Measurements from ENCODE around the gene HK1.

The HK1 gene

DNA sequence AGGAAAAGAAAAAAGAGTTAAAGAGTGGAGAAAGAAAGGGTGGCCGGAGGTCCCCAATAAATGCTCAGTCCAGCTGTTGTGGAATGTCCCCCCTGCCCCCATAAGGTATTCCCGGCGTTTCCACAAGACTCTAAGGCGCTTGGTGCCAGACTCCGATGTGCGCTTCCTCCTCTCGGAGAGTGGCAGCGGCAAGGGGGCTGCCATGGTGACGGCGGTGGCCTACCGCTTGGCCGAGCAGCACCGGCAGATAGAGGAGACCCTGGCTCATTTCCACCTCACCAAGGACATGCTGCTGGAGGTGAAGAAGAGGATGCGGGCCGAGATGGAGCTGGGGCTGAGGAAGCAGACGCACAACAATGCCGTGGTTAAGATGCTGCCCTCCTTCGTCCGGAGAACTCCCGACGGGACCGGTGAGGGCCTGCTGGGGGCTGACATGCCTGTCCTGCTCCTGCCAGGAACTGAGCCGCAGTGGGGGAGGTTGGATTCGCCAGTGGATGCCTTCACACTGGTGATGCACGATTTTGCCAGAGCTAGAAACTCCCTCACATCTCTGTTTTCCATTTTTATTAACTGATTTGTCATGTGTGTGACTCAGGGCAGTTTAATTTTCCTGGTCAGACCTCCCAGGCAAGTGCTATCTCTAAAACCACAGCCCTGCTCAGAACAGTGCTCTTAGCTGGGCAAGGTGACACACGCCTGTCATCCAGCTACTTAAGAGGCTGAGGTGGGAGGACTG, 104.3 kb downstream of the HK1 start:
- DNase-seq = no peak

DNA sequence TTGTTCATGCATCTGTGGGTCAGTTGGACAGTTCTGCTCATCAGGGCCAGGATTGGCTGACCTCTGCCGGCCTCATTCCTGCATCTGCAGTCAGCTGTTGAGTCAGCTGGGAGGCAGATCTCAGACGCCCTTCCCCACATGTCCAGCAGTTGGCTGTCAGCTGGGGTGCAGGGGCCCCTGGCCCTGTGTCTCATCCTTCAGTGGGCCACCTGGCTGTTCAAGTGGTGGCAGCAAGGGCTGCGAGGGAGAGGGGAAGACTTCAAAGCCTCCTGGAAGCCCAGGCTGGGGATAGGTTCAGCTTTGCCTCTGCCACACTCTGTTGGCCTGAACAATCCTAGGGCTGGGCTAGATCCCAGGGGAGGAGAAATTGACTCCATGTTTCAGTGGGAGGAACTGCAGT, 105.3 kb downstream of the HK1 start:
- DNase-seq = no peak

DNA sequence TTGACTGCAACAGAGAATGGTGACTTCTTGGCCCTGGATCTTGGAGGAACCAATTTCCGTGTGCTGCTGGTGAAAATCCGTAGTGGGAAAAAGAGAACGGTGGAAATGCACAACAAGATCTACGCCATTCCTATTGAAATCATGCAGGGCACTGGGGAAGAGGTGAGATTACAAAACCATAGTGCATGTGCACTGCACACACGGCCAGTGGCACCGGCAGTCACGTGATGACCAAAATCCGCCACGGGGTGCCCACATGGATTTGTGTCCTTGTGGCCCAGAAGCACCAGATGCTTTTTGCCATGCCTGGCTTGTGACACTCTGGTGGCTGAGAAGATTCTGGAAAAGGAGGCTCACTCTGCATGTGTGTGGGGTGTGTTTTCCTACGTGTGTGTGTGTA, 106.0 kb downstream of the HK1 start:
- no peak for DNase-seq

DNA sequence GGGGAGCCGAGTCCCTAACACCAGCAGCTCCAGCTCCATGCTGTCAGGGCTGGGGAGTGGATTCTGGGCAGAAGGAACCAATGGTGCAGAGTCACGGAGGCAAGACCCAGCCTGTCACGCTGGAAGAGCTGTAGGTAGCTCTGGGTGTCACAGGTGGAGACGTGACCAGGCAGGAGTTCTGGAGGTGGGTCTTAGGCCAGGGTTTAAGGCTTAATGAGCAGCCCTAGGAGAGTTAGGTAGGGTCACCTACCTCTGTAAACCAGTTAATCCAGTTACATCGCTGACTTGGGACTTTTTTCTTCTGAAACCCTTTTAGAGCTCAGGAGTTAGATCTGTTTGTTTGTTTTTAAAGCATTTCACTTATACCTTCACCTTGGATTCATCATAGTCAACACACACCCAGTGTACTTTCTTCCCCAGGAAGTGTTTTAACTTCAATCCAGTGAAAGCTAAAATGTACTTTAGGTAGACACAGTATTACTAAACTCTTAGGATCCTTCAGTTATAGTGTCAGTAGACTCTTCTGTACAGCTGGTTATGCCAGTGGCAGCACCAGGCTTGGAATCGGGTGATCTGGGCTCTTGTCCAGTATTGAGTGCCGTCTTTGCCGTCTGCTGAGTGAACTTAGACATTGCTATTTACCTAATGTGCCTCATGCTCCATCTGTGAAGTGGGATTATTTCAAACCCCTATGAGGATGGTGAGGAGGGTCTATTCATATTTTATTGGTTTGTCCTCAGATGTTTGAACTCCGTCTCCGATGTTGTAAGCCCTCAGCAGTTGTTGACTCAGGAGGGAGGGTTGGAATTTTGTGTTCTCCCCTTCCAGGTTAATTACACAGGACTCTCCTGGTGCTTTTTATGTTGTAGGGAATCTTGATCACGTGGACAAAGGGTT, 107.4 kb downstream of the HK1 start:
- no peak for DNase-seq

DNA sequence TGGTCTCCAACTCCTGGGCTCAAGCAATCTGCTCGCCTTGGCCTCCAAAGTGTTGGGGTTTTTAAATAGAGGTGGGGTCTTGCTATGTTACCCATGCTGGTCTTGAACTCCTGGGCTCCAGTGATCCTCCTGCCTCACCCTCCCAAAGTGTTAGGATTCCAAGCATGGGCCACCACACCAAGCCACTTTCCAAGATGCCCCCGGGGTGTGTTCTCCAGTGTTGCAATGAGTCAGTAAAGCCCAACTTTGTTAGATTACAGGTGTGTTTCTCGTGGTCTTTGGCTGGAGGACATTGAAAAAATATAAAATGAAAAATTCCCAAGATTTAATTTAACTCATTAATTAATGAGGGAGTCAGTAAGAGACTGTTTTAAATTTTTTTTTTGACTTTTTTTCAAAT, 109.2 kb downstream of the HK1 start:
- no peak for DNase-seq

DNA sequence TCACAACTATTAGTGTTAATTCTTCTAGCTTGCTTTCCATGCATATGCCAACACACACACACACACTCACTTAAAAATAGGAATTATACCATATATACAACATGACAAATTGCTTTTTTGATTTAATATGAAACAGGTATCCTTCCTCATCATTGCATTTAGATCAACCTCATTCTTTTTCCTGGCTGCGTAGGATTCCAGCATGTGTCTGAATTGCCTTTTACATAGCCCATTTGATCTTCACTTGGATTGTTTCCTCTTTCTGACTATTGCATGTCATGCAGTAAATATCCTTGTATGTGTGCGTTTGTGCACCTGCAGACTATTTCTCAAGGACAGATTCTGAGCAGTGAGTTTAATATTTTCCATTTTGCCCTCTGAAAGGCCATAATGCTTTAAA, 110.2 kb downstream of the HK1 start:
- DNase-seq = no peak

DNA sequence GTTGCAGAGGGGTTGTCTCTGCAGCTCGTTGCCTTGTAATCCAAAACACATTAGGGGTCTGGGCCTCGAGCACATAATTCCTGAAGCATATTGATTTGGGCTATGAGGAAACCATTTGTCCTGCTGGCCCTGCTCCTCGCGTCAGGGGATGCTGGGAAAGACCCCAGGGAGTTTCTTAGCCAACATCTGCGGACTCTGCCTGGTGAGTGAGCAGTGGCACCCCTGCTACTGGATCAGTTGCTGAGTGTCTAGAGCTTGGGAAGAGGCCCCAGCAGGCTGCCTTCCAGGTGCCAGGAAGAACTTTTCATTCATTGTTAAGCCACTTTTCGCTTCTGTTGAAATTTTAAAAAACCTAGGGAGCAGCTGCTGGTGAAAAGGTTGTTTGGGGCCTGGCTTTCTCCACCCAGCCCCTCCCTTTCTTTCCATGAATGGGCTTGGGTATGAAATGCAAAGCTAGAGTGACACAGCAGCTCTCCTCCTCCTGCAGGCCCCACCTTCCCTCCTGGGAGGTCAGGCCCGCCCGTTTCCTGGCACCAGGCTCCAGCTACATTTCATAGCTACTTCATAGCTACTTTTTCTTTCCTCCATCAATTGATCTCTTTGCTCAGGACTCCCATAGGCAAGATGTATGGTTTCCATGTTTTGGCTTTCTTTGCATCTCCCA, 111.7 kb downstream of the HK1 start:
- no peak for DNase-seq

DNA sequence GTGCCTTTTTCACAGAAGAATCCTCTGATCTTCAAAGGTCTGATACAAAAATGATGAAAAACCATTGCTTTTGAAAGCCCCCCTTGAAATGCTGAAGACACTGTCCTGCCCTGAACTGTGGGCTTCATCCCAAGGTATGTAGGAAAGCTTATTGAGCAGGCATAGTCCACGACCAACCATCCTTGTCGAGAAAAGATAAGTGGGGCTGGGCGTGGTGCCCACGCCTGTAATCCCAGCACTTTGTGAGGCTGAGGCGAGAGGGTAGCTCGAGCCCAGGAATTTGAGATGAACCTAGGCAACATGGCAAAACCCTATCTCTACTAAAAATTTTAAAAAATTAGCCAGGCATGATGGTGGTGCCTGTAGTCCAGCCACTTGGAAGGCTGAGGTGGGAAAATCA, 112.9 kb downstream of the HK1 start:
- no peak for DNase-seq

DNA sequence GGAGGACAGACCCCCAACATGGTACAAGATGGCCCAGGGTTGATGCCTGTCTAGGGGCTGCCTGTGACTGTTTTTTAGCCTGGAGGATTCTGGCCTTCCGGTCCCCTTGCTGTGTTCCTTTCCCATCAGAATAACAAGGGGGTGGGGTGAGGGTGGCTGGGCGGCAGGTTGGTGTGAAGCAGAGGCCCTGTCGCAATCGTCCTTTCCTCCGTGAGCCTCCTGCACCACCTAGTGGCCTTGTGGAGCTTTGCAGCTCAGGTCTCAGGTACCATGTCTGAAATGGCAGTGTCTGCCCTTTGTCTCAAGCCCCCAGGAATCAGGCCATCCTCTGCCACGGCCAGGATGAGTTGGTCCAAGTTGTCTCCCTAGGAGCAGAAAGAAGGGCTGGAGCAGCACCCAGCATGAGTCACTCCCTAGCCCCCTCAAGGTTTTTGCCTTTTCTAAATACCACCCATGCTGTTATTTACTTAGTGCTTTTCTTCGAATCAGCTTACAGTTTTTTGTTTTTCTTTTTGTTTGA, 114.2 kb downstream of the HK1 start:
- peak; percentile 16 to 64 for DNase-seq

DNA sequence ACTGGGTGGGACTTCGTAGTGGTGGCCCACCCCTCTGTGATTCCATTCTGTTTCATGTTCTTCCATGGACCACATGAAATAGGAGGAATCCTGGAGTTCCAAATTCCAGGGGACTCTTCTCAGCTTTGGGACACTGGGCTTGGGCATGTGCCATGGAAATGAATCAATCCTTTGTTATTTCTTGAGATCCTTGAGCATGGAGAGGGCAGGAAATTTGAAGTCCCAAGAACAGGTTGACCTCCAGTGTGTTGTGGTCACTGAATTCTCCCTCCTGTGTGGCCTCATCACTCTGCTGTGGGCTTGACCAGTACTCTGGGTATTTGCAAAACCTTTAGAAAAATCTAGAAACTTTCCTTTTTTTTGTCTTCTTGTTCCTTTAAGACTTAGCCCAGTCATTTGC, 115.7 kb downstream of the HK1 start:
- no peak for DNase-seq

DNA sequence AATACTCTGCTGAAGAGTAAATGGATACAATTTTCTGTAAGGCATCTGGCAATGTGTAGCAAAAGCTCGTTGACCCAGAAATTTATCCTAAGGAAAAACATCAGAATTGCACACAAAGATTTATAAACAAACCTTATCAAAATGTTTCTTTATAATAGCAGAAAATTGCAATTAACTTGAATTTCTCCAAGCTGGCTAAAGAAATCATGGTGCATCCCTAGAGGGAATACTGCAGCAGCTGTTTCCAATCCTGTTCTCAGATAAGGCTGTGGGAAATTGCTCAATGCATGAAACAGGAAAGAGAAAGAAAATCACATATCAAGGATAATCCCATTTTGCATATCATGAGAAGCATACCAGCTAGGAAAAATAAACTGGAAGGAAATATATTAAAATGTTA, 119.7 kb downstream of the HK1 start:
- DNase-seq = no peak

DNA sequence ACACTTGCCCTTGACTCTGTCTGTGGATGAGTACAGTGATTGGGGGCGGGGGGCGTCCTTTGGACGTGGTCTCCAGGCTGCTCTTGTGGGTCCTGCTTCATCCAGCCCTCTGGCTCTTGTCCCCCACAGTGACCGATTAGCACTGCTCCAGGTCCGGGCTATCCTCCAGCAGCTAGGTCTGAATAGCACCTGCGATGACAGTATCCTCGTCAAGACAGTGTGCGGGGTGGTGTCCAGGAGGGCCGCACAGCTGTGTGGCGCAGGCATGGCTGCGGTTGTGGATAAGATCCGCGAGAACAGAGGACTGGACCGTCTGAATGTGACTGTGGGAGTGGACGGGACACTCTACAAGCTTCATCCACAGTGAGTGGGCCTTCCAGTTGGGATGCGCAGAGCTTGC, 120.2 kb downstream of the HK1 start:
- DNase-seq = no peak

DNA sequence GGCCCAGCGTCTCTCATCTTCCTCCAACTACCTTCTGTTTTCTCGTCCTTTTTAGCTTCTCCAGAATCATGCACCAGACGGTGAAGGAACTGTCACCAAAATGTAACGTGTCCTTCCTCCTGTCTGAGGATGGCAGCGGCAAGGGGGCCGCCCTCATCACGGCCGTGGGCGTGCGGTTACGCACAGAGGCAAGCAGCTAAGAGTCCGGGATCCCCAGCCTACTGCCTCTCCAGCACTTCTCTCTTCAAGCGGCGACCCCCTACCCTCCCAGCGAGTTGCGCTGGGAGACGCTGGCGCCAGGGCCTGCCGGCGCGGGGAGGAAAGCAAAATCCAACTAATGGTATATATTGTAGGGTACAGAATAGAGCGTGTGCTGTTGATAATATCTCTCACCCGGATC, 122.6 kb downstream of the HK1 start:
- DNase-seq = no peak

DNA sequence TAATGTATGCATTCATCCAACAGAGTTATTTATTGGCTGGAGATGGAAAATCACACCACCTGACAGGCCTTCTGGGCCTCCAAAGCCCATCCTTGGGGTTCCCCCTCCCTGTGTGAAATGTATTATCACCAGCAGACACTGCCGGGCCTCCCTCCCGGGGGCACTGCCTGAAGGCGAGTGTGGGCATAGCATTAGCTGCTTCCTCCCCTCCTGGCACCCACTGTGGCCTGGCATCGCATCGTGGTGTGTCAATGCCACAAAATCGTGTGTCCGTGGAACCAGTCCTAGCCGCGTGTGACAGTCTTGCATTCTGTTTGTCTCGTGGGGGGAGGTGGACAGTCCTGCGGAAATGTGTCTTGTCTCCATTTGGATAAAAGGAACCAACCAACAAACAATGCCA, 123.1 kb downstream of the HK1 start:
- no peak for DNase-seq

DNA sequence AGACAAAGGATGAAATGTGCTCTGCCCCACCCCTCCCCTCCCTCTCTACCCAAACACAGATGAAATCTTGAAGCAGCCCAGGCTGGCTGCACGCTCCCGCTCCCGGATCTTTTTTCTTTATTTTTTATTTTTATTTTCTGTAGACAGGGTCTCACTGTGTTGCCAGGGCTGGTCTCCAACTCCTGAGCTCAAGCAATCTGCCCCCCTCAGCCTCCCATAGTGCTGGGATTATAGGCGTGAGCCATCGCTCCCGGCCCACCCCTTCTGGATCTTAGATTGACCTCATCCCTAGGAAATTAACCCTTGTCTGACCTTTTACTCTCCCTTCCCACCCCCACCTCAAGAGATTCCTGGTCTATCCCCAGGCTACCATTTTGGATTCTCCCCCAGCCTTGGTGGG, 124.1 kb downstream of the HK1 start:
- no peak for DNase-seq

DNA sequence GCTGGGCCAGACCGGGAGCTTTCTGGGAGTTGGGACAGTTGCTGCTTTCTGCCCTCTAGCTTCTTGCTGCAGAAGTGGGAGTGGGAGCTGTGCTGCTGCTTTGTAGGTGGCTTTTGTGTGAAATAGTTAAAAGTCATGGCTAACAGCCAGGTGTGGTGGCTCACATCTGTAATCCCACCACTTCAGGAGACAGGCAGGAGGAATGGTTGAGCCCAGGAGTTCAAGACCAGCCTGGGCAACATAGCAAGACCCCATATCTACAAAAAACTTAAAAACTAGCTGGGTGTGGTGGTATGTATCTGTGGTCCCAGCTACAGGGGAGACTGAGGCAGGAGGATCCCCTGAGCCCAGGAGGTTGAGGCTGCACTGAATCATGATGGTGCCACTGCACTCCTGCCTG, 124.8 kb downstream of the HK1 start:
- no peak for DNase-seq

DNA sequence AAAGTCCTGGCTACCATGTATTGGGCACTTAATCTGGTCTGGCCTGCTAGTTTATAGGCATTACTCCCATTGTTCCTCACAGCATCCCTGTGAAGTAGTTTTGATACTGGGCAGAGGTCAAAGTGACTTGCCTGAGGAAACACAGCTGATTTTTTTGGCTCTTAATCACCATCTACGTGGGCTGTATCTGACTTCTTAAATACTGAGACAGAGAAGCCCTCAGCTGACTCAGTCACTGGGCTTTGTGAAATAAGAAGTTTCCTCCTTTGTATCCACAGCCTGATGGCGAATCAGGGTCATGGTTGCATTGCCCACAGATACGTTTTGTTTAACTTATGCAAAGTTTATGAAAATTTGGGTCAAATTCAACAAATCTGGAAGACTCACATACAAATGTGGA, 125.2 kb downstream of the HK1 start:
- no peak for DNase-seq

DNA sequence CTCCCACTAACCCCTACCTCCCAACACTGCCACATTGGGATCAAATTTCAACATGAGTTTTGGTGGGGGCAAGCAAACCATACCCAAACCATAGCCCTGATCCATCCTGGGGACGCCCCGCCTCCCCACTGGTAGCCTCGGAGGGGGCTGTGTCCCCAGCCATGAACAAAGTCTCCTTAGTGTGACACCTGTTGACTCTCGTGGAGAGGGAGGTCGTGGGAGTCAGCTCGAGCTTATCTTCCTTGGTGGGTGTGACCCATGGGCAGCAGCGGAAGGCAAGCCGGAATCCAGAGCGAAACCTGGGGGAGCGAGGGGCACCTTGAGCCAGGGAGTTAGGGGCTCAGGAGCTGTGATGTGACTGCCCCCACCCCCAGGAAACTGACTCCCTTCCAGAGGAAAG, 126.5 kb downstream of the HK1 start:
- DNase-seq = no peak

DNA sequence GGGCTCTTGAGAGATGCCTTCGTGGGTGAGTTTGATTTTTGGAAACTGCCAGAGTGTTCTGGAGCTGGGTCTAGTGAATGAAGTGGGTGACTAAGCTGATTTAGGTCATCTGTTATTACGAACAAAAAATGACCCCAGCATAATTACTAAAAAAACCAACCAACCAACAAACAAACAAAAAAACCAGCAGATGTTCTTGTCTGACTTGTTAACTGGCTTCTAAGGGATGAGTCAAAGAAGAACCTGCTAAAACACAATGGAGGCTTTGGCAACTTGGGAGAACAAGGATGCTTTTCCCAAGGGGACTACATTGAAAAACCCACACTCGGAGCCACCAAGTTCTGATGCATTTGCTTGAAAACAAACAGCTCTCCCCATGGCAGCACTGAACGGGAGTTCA, 126.9 kb downstream of the HK1 start:
- no peak for DNase-seq

DNA sequence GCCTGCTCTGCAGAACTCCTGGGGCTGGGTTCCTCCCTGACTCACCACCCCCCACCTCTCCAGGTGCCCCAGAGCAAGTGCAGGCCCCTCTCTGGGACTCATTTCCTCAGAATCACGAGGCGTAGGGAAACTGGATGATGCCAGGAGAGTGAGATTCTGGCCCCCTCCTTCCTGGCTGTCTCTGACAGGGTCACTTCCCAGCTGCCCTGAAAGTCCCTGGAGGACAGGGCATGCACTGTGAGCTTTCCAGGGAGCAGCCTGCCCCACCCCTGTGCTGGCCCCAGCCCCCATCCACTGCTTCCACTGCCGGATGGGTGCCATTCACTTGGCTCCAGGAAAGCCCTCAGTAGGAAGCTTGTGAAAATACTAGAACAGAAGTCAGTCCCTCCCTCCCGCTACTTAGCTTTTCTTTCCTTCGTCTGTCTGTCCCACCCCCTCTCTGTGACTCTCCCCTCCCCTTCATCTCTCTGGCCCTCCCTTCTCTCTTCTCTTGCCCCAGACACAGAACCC, 128.1 kb downstream of the HK1 start:
- DNase-seq = no peak

DNA sequence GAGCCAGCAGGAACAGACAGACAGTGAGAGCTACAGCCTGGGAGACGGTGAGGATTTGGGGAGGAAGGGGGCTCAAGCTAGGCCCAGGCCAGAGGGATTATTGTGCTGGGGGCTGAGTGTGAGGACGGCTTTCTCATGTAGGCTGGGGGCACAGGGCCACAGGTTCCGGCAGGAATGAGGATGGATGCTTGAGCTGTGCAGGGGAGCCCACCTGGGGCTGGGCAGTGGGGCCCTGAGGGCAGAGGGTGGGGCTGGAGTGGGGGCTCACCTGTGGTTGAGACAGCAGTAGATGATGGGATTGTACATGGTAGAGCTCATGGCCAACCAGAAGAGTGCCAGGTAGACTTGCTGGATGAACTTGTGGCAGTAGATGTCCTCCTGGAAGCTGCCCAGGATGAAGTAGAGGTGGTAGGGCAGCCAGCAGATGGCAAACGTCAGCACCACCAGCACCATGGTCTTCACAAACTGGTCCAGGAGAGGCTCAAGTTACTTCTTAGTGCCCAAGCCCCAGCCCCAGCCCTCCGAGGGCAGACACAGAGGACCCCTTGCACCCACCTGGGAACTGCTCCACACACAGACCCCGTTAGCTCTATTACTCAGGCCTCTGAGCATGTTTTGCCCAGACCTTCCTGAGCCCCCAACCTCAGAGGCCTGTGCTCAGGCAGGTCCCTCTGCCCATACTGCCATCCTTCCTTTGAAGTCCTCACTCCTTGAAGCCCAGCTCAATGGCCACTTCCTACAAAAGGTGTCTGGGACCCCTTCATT, 128.7 kb downstream of the HK1 start:
- no peak for DNase-seq

DNA sequence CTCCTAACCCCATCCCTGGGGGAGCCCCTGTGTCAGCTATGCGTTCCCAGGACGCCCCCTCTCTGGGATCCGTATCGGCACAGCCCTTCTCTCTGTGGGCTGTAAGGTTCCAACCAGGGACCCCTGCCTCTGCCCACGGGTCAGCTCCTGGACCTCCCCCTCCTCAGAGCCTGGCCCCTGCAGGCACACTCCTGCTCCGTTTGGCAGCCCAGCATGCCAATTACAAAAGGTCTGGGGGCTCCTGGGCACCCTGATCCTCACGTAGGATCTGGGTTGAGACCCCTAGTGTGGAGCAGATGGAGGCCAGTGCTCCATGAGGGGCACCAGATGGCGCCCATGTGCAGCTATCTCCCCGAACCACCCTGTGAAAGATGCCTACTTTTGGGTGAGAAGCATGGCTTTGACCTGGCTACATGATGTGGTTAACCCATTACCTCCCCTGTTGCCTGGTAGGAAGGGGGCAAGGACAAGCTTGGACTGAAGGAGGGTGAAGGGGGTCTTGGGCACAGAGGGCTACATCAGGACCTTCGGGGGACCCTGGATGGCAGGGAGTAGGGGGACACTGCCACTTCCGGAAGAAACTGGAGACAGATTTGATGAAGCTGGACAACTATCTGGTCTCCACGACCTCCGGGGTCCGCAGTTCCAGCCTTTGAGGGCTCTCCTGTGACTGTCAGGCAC, 129.5 kb downstream of the HK1 start:
- no peak for DNase-seq

All from SW 1271 (cell line).